ENCODE measurements around the gene SPDL1.

DNA sequence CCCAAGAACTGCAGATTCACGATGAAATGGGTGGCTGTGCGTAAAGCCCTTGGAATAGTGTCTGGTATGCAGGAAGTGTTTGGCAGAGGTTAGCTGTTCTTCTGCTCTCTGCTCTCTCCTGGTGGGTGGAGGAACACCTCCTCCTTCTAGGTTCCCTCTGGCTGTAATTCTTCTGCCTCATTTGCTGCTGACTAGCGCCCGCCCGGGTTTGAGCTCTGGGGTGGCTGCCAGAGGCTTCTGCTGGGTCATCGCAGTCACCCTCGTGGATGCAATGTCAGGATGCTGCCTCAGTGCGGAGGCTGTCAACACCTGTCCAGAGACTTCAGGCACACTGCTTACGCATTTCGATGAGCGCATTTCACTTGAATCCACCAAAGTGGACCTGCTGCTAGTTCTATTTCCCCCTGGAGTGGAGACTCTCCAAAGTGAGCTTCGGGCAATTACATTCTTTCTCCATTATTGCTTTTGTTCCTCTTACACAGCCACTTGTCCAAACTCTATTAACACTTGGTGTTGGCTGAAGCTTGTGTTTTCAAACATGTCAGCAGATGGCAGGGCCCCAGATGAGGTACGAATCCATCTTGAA is 65.2 kb downstream of the SPDL1 start:
- TF ChIP-seq POLR2AphosphoS5 (IDR thresholded peaks at IDR 0.05; ENCODE audit: insufficient read depth in 1 of 2, low read depth in 1 of 2), result no peak
- TF ChIP-seq POLR2A (IDR thresholded peaks at IDR 0.05), result no peak
- TF ChIP-seq, protein P1, sequence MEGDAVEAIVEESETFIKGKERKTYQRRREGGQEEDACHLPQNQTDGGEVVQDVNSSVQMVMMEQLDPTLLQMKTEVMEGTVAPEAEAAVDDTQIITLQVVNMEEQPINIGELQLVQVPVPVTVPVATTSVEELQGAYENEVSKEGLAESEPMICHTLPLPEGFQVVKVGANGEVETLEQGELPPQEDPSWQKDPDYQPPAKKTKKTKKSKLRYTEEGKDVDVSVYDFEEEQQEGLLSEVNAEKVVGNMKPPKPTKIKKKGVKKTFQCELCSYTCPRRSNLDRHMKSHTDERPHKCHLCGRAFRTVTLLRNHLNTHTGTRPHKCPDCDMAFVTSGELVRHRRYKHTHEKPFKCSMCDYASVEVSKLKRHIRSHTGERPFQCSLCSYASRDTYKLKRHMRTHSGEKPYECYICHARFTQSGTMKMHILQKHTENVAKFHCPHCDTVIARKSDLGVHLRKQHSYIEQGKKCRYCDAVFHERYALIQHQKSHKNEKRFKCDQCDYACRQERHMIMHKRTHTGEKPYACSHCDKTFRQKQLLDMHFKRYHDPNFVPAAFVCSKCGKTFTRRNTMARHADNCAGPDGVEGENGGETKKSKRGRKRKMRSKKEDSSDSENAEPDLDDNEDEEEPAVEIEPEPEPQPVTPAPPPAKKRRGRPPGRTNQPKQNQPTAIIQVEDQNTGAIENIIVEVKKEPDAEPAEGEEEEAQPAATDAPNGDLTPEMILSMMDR (IDR thresholded peaks at IDR 0.05), result no peak
